ENCODE data around the gene PLEKHD1.

DNA sequence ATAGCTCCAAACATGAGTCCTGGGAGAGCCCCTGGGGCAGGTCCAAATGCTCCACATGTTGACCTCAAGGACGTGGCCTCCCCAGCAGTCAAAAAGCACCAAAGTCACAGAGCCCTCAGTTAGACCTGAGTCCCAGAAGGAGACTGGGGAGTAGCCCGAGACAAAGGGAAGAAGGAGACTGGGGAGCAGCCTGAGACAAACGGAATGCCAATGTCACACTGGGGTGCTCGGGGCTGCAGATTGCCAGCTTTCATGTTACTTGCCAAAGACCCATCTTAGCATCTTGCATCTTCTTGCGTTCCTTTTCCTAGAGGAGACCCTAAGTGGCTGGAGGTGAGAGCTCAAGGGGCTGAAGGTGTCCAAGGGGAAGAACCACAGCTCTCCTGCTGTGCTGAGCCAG lies 14.9 kb downstream of the PLEKHD1 start:
- TF ChIP-seq, protein P1, sequence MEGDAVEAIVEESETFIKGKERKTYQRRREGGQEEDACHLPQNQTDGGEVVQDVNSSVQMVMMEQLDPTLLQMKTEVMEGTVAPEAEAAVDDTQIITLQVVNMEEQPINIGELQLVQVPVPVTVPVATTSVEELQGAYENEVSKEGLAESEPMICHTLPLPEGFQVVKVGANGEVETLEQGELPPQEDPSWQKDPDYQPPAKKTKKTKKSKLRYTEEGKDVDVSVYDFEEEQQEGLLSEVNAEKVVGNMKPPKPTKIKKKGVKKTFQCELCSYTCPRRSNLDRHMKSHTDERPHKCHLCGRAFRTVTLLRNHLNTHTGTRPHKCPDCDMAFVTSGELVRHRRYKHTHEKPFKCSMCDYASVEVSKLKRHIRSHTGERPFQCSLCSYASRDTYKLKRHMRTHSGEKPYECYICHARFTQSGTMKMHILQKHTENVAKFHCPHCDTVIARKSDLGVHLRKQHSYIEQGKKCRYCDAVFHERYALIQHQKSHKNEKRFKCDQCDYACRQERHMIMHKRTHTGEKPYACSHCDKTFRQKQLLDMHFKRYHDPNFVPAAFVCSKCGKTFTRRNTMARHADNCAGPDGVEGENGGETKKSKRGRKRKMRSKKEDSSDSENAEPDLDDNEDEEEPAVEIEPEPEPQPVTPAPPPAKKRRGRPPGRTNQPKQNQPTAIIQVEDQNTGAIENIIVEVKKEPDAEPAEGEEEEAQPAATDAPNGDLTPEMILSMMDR (IDR thresholded peaks at IDR 0.05), result no peak
- no peak for TF ChIP-seq POLR2A (IDR thresholded peaks at IDR 0.05)

All from esophagus squamous epithelium (tissue), 4 donors.